Glomerular visceral epithelial cell (primary cell): ENCODE results near the gene PROK2.

Experiments
- DNase-seq: peaks from one replicate; pipeline ENCODE4 v3.0.0-alpha.2; 2016; ENCODE audit errors: extremely low spot score

The PROK2 gene

GRCh38 chr3:71786551-71786950 is 1.6 kb upstream of the PROK2 start:
- DNase-seq = no peak

- no peak for DNase-seq
Measured at GRCh38 chr3:71786217-71786549, 1.2 kb upstream of the PROK2 start.

GRCh38 chr3:71785532-71786216 is 726 bp upstream of the PROK2 start:
- no peak for DNase-seq

- no peak for DNase-seq
Measured at GRCh38 chr3:71784201-71784913, 591 bp downstream of the PROK2 start.

- no peak for DNase-seq
Measured at GRCh38 chr3:71783152-71783551, 1.8 kb downstream of the PROK2 start.

GRCh38 chr3:71780430-71780829 is 4.5 kb downstream of the PROK2 start:
- DNase-seq = no peak

DNA sequence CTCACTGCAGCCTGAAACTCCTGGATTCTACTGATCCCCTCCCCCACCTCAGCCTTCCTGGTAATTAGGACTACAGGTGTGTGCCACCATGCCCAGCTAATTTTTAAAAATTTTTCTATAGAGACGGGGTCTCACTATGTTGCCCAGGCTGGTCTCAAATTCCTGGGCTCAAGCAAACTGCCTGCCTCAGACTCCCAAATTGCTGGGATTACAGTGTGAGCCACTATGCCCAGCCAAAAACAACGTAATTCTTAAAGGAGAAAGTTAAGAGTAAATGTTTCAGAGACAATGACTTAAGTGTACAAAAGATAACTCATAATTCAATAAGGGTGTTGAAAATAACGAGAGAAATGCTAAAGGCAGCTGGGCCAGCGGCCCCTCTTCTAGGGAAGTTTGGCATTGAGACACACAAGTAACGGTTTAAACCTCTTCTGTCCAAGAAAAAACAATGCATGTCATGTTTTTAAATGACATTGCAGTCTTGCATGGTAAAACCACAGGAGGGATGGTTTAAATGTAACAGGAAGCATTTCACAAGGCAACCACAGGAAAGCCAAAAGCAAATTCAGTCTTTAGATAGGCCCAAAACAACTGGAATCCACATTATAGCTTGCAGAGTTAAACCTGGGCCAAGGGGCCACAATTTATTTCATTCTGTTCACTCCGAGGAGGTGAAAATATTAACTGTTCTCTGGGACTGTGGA is 5.1 kb downstream of the PROK2 start:
- DNase-seq = no peak

DNA sequence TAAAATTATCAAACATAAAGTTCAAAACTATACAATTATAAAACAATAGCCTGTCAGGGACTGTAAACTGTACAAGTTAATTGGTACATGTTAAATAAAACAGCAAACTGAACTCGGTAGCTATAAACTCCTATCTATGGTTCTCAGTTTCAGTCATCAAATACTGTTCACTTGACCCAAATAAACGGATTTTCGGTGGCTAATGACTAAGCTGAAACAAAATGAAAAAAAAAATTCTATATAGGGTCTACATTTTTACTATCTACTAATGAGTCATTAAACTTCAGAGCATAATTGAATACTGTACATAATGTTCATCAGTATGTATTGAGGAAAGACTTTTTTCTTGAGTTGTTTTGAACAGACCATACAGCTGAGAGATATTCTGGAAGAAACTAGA is 6.6 kb downstream of the PROK2 start:
- DNase-seq = no peak

GRCh38 chr3:71776538-71776937 is 8.4 kb downstream of the PROK2 start:
- no peak for DNase-seq

DNA sequence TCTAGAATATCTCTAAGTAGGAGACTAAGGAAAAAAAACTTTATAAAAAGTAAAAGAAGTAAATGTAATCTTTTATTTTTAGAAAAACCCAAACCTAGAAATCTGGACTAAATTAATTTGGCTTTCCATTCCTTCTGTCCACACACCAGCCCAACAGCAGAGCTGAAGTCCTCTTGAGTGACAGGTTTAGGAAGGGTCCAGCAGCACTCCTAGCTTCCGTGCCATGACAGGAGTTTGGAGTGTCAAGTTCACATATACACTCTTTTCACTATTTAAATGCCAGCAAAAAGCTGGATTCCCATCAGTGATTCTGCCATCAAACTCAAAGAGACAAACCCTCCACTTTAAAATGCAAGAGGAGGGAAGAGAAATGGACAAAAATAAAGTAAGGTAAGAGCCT is 13.1 kb downstream of the PROK2 start:
- DNase-seq = no peak

GRCh38 chr3:71771126-71771525 is 13.8 kb downstream of the PROK2 start:
- no peak for DNase-seq

DNA sequence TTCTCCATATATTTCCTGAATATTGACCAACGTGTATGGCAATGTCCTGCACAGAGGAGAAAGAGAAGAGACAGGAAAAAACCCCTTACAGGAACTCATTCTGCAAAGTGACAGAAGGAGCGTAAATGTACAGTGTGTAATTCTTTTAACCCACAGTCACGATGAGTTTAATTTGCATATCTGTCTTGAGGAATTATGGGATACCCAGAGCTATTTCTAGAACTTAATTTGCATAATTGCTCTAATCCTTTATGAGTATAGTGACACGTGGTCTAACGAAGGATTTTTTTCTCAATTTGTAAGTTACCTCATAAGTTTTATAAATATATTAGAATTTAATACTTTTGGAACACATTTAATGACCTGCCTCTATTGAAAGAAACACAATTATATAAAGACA is 21.5 kb downstream of the PROK2 start:
- DNase-seq = no peak

DNA sequence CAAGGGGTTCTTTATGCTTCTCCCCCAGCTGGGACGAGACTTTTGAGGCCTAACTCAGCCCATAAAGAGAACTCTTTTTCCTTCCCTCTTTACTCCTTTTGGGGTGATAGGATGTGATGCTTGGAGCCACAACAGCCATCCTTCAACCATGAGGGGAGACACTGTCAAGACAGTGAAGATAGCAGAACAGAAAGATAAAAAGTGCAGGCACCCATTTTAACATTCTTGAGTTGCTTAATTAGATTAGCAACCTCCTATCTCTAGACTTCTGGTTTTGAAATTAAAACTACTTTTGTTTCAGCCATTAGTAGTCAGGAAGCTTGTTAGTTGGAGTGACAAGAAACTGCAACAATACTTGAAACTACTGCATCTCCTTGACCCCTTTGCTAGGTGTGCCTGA is 24.8 kb downstream of the PROK2 start:
- DNase-seq = no peak

- no peak for DNase-seq
Measured at GRCh38 chr3:71759401-71759800, 25.5 kb downstream of the PROK2 start.

- no peak for DNase-seq
Measured at GRCh38 chr3:71758091-71758490, 26.9 kb downstream of the PROK2 start.

DNA sequence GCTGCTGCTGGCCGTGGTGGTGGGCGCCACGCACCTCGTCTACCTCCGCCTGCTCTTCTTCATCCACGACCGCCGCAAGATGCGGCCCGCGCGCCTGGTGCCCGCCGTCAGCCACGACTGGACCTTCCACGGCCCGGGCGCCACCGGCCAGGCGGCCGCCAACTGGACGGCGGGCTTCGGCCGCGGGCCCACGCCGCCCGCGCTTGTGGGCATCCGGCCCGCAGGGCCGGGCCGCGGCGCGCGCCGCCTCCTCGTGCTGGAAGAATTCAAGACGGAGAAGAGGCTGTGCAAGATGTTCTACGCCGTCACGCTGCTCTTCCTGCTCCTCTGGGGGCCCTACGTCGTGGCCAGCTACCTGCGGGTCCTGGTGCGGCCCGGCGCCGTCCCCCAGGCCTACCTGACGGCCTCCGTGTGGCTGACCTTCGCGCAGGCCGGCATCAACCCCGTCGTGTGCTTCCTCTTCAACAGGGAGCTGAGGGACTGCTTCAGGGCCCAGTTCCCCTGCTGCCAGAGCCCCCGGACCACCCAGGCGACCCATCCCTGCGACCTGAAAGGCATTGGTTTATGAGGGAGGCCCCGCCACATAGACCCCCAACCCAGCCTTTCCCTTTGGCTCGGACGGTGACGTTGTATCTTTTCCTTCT is 30.2 kb downstream of the PROK2 start:
- no peak for DNase-seq

DNA sequence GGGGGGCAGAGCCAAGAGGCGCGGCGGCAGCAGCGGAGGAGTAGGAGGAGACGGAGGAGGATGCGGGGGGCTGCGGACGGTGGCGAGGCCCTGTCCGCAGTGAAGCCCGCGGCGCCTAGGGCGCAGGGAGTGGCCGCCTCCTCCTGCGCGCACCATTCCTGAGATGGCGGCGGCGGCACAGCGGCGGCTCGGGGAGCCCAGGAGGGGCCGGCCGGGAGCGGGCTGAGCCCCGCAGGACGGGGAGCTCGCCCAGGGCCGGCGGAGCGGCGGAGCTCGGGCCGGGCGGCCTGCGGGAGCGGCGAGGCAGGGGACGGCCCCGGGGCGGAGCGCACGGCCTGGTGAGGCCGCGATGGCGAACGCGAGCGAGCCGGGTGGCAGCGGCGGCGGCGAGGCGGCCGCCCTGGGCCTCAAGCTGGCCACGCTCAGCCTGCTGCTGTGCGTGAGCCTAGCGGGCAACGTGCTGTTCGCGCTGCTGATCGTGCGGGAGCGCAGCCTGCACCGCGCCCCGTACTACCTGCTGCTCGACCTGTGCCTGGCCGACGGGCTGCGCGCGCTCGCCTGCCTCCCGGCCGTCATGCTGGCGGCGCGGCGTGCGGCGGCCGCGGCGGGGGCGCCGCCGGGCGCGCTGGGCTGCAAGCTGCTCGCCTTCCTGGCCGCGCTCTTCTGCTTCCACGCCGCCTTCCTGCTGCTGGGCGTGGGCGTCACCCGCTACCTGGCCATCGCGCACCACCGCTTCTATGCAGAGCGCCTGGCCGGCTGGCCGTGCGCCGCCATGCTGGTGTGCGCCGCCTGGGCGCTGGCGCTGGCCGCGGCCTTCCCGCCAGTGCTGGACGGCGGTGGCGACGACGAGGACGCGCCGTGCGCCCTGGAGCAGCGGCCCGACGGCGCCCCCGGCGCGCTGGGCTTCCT is 31.0 kb downstream of the PROK2 start, which contains the start of gene GPR27:
Gene GPR27 (plus strand): TSS at position 155 of the 909 bp plus-strand sequence. CDS start 195 bp downstream, at position 350.
- peak; percentile 8 for DNase-seq

DNA sequence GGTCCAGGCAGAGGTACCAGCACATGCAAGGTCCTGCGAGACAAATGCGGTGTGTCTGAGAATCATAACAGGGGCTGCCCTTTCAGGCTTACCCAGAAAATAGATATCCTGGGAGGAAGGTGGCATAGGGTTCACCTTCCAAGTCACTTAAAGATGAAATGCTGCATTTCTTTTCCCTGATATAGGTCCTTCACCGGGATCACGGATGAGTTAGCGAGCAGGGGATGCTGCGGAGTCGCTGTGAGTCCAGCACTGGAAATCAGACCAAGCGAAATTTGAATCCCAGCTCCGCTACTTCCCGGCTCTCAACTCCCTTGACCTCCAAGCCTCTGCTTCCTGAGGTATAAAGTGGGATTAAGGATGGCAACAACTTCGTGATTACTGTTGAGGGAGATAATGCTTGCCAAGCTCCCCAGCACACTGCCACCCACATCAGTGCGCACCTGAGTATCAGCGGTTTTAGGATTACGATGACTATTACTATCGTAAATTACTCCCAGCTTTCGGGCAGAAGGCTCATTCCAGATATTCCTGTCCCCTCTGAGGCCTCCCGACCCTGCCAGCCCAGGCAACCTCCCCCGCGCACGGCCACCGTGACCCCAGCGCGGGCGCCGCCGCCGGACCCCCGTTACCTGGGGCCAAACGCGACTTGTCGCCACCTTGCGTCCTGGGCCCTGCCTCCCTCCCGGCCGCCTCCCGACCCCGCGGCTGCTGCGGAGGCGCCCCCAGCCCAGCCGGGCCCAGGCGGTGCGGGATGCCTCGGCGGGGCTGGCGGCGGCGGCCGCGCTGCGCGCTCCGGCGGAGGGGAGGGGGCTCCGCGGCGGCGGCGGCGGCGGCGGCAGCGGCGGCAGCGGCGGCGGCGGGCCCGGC is 31.9 kb downstream of the PROK2 start:
- no peak for DNase-seq

GRCh38 chr3:71751602-71752001 is 33.3 kb downstream of the PROK2 start:
- no peak for DNase-seq

DNA sequence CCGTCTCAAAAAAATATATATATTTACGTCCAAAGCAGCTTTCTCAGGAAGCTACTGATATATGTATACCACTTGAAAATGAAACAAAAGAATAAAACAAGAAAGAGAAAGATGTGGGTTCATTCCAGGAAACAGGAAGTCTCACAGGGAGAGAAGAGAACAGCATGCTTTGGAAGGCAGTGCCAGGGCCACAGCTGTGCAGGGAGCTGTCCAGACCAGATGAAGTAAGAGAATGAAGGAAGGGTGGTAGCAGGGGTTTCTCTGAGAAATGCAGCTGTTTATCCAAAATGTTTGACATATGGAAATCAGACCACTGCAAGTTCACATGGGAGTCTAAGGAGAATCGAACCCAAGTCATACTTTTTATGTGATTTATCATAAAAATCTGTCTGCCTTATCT is 40.2 kb downstream of the PROK2 start:
- no peak for DNase-seq
